LoVo (cell line): Measurements from ENCODE around the gene HDHD2.

Experiments used
- DNase-seq: peaks from one replicate; pipeline ENCODE4 v3.0.0-alpha.2; 2016; ENCODE audit warnings: low spot score

Gene HDHD2

GRCh38 chr18:47146206-47146605 lies 4.1 kb downstream of the HDHD2 start:
- no peak for DNase-seq

GRCh38 chr18:47143899-47144485 lies 6.3 kb downstream of the HDHD2 start:
- DNase-seq, result no peak

- no peak for DNase-seq
Observed at GRCh38 chr18:47143153-47143552, 7.1 kb downstream of the HDHD2 start.

- no peak for DNase-seq
Observed at GRCh38 chr18:47141289-47141688, 9.0 kb downstream of the HDHD2 start.

- DNase-seq, result no peak
Observed at GRCh38 chr18:47121146-47121545, 29.2 kb downstream of the HDHD2 start.

- no peak for DNase-seq
Observed at GRCh38 chr18:47120428-47120827, 29.9 kb downstream of the HDHD2 start.

- no peak for DNase-seq
Observed at GRCh38 chr18:47118981-47119380, 31.3 kb downstream of the HDHD2 start.

- no peak for DNase-seq
Observed at GRCh38 chr18:47115205-47115604, 35.1 kb downstream of the HDHD2 start.

GRCh38 chr18:47113796-47114540 lies 36.3 kb downstream of the HDHD2 start:
- no peak for DNase-seq

GRCh38 chr18:47110492-47111274 lies 39.6 kb downstream of the HDHD2 start:
- DNase-seq, result no peak

GRCh38 chr18:47109720-47110119 lies 40.6 kb downstream of the HDHD2 start:
- no peak for DNase-seq

- DNase-seq, result no peak
Observed at GRCh38 chr18:47108998-47109405, 41.3 kb downstream of the HDHD2 start.

- no peak for DNase-seq
Observed at GRCh38 chr18:47108373-47108772, 41.9 kb downstream of the HDHD2 start.

GRCh38 chr18:47100212-47100831 lies 50.0 kb downstream of the HDHD2 start:
- DNase-seq, result peak; percentile 42

- no peak for DNase-seq
Observed at GRCh38 chr18:47095810-47096209, 54.5 kb downstream of the HDHD2 start.

GRCh38 chr18:47087676-47088075 lies 62.6 kb downstream of the HDHD2 start:
- no peak for DNase-seq

- DNase-seq, result no peak
Observed at GRCh38 chr18:47081578-47081977, 68.7 kb downstream of the HDHD2 start.

GRCh38 chr18:47080872-47081271 lies 69.4 kb downstream of the HDHD2 start:
- DNase-seq, result no peak

GRCh38 chr18:47077111-47077510 lies 73.2 kb downstream of the HDHD2 start:
- no peak for DNase-seq

GRCh38 chr18:47075098-47075883 lies 75.0 kb downstream of the HDHD2 start:
- DNase-seq, result peak; percentile 55

GRCh38 chr18:47067648-47068047 lies 82.7 kb downstream of the HDHD2 start:
- no peak for DNase-seq

GRCh38 chr18:47063096-47063495 lies 87.2 kb downstream of the HDHD2 start:
- no peak for DNase-seq
